ENCODE data around the gene TK1. TPM values are rescaled to one million over a fixed set of nuclear protein-coding genes. Genes with fewer than 3 reads are reported as not detected.

The TK1 gene
- polyA plus RNA-seq, 1 experiment: 130 TPM

GRCh38 chr17:78184351-78184750 lies 2.5 kb downstream of the TK1 start:
- CTCF ChIA-PET: interaction anchor here (0.7 to 3.7 kb wide), 3 partner anchors 8 to 71 kb away, joined by 3 to 35 read pairs (median 4); no protein-coding TSS in a partner anchor
- POLR2A ChIA-PET: no interaction called here

GRCh38 chr17:78183916-78184315 lies 2.9 kb downstream of the TK1 start:
- no peaks in the 10 kb centered on the region for H3K27me3 ChIP-seq (ENCODE audit: control insufficient read depth, insufficient read depth, low read length)
- no peak for TF ChIP-seq CTCF (IDR thresholded peaks at IDR 0.05; ENCODE audit: insufficient read depth, low read depth, low read length)
- CTCF ChIA-PET: interaction anchor here (0.7 to 3.7 kb wide), 3 partner anchors 8 to 71 kb away, joined by 3 to 35 read pairs (median 4); no protein-coding TSS in a partner anchor
- no peak for DNase-seq (ENCODE audit: low read depth)
- no peak overlapping the region for H3K4me3 ChIP-seq (ENCODE audit: low read depth, low read length)
- POLR2A ChIA-PET: no interaction called here
- no peaks in the 10 kb centered on the region for H3K36me3 ChIP-seq (ENCODE audit: control insufficient read depth, insufficient read depth, low read length)

More at GRCh38 chr17:78184351-78184750, 2.5 kb downstream of the TK1 start:
- Histone ChIP-seq H3K27me3 (ENCODE audit: control insufficient read depth, insufficient read depth, low read length) (no peaks in the 10 kb centered on the region), H3K4me3 (ENCODE audit: low read depth, low read length) (no peak overlapping the region), H3K36me3 (ENCODE audit: control insufficient read depth, insufficient read depth, low read length) (no peaks in the 10 kb centered on the region)
- DNase-seq (ENCODE audit: low read depth): no peak
- no peak for TF ChIP-seq CTCF (IDR thresholded peaks at IDR 0.05; ENCODE audit: insufficient read depth, low read depth, low read length)

GRCh38 chr17:78182504-78182903 lies 4.3 kb downstream of the TK1 start:
- Histone ChIP-seq H3K27me3 (ENCODE audit: control insufficient read depth, insufficient read depth, low read length) (no peaks in the 10 kb centered on the region), H3K36me3 (ENCODE audit: control insufficient read depth, insufficient read depth, low read length) (no peaks in the 10 kb centered on the region), H3K4me3 (ENCODE audit: low read depth, low read length) (no peak overlapping the region)
- no peak for TF ChIP-seq CTCF (IDR thresholded peaks at IDR 0.05; ENCODE audit: insufficient read depth, low read depth, low read length)
- CTCF ChIA-PET: interaction anchor here (1.5 kb wide), 1 partner anchor 70 kb away, joined by 4 read pairs; no protein-coding TSS in a partner anchor
- no peak for DNase-seq (ENCODE audit: low read depth)
- POLR2A ChIA-PET: no interaction called here

- CTCF ChIA-PET: interaction anchor here (3.0 kb wide), 1 partner anchor 67 kb away, joined by 13 read pairs; no protein-coding TSS in a partner anchor
- Histone ChIP-seq H3K27me3 (ENCODE audit: control insufficient read depth, insufficient read depth, low read length) (no peaks in the 10 kb centered on the region), H3K36me3 (ENCODE audit: control insufficient read depth, insufficient read depth, low read length) (no peaks in the 10 kb centered on the region), H3K4me3 (ENCODE audit: low read depth, low read length) (no peak overlapping the region)
- POLR2A ChIA-PET: no interaction called here
- no peak for TF ChIP-seq CTCF (IDR thresholded peaks at IDR 0.05; ENCODE audit: insufficient read depth, low read depth, low read length)
- no peak for DNase-seq (ENCODE audit: low read depth)
Measured at GRCh38 chr17:78180508-78180907, 6.3 kb downstream of the TK1 start.

GRCh38 chr17:78180083-78180482 lies 6.8 kb downstream of the TK1 start:
- TF ChIP-seq CTCF (IDR thresholded peaks at IDR 0.05; ENCODE audit: insufficient read depth, low read depth, low read length): no peak
- Histone ChIP-seq H3K36me3 (ENCODE audit: control insufficient read depth, insufficient read depth, low read length) (no peaks in the 10 kb centered on the region), H3K27me3 (ENCODE audit: control insufficient read depth, insufficient read depth, low read length) (no peaks in the 10 kb centered on the region), H3K4me3 (ENCODE audit: low read depth, low read length) (no peak overlapping the region)
- no peak for DNase-seq (ENCODE audit: low read depth)
- POLR2A ChIA-PET: no interaction called here
- CTCF ChIA-PET: interaction anchor here (0.6 to 3.0 kb wide), 2 partner anchors 67 to 482 kb away, joined by 3 to 13 read pairs; no protein-coding TSS in a partner anchor

Measured in BJ (cell line).